HG03280 (cell line): ENCODE data around the gene WNT10A.
"Not testable (repeated sequence)": the region's sequence is repeated elsewhere in the genome, so short reads cannot be mapped to it uniquely, and the experiment has no call there.

ENCODE experiments used
- ATAC-seq: cut with Tn5 transposase; IDR thresholded peaks from one replicate; pipeline ENCODE4 v1.9.1; 2021; ENCODE audit warnings: mild to moderate bottlenecking, moderate library complexity; ENCODE audit not compliant: unreplicated experiment

The WNT10A gene

GRCh38 chr2:218880102-218880858, at the start of gene WNT10A:
TSS of gene WNT10A (plus strand) at chr2:218880852. CDS start at chr2:218880996, 144 bp downstream.
- ATAC-seq: peak; percentile 78

- ATAC-seq: no peak
Measured at GRCh38 chr2:218831378-218831990, 49.2 kb upstream of the WNT10A start, which contains the start of gene PRKAG3. TSS of gene PRKAG3 (minus strand) at chr2:218831803.

GRCh38 chr2:218832081-218832480, 48.6 kb upstream of the WNT10A start:
- no peak for ATAC-seq

GRCh38 chr2:218832520-218832919, 48.1 kb upstream of the WNT10A start:
- ATAC-seq: no peak

GRCh38 chr2:218833023-218833609, 47.5 kb upstream of the WNT10A start:
- no peak for ATAC-seq

- no peak for ATAC-seq
Measured at GRCh38 chr2:218834685-218835084, 46.0 kb upstream of the WNT10A start.

GRCh38 chr2:218837495-218837894, 43.2 kb upstream of the WNT10A start:
- no peak for ATAC-seq

GRCh38 chr2:218839430-218839829, 41.2 kb upstream of the WNT10A start:
- ATAC-seq: no peak

GRCh38 chr2:218839888-218840287, 40.8 kb upstream of the WNT10A start:
- no peak for ATAC-seq

- not testable (repeated sequence) for ATAC-seq
Measured at GRCh38 chr2:218844334-218844733, 36.3 kb upstream of the WNT10A start.

GRCh38 chr2:218846963-218847362, 33.7 kb upstream of the WNT10A start:
- not testable (repeated sequence) for ATAC-seq

- no peak for ATAC-seq
Measured at GRCh38 chr2:218849721-218850120, 30.9 kb upstream of the WNT10A start.

- ATAC-seq: no peak
Measured at GRCh38 chr2:218850796-218851195, 29.9 kb upstream of the WNT10A start.

- ATAC-seq: no peak
Measured at GRCh38 chr2:218851286-218851685, 29.4 kb upstream of the WNT10A start.

- no peak for ATAC-seq
Measured at GRCh38 chr2:218852911-218853667, 27.6 kb upstream of the WNT10A start.

GRCh38 chr2:218853766-218854165, 26.9 kb upstream of the WNT10A start:
- ATAC-seq: no peak

GRCh38 chr2:218854860-218855259, 25.8 kb upstream of the WNT10A start:
- ATAC-seq: no peak

- ATAC-seq: no peak
Measured at GRCh38 chr2:218855305-218856166, 25.1 kb upstream of the WNT10A start.

- ATAC-seq: no peak
Measured at GRCh38 chr2:218856167-218856895, 24.3 kb upstream of the WNT10A start.

- ATAC-seq: no peak
Measured at GRCh38 chr2:218856896-218857243, 23.8 kb upstream of the WNT10A start.
